DND-41 (cell line): Measurements from ENCODE around the gene MKNK2.

Experiments
- EZH2 ChIP-seq: IDR thresholded peaks from 3 replicates; pipeline ENCODE4 v1.6.1; 2012; ENCODE audit warnings: borderline replicate concordance, low read depth, mild to moderate bottlenecking, moderate library complexity, low read length, inconsistent platforms; ENCODE audit not compliant: severe bottlenecking
- TF ChIP-seq, protein P1 (sequence below): IDR thresholded peaks from 2 replicates; pipeline ENCODE4 v1.5.1; 2012; ENCODE audit warnings: borderline replicate concordance, low read length, moderate library complexity, mild to moderate bottlenecking; ENCODE audit not compliant: poor library complexity, severe bottlenecking; ENCODE audit errors: extremely low read depth

DNA sequence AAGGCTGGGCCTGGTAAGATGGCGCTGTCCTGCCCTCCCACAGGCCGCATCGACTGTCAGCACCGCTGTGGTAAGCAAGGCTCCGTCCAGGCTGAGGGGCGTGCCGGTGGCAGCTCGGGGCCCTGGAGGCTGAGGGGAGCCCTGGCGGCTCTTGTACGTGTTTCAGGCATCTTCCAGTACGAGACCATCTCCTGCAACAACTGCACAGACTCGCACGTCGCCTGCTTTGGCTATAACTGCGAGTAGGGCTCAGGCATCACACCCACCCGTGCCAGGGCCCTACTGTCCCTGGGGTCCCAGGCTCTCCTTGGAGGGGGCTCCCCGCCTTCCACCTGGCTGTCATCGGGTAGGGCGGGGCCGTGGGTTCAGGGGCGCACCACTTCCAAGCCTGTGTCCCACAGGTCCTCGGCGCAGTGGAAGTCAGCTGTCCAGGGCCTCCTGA, 46.9 kb upstream of the MKNK2 start:
- TF ChIP-seq, protein P1, sequence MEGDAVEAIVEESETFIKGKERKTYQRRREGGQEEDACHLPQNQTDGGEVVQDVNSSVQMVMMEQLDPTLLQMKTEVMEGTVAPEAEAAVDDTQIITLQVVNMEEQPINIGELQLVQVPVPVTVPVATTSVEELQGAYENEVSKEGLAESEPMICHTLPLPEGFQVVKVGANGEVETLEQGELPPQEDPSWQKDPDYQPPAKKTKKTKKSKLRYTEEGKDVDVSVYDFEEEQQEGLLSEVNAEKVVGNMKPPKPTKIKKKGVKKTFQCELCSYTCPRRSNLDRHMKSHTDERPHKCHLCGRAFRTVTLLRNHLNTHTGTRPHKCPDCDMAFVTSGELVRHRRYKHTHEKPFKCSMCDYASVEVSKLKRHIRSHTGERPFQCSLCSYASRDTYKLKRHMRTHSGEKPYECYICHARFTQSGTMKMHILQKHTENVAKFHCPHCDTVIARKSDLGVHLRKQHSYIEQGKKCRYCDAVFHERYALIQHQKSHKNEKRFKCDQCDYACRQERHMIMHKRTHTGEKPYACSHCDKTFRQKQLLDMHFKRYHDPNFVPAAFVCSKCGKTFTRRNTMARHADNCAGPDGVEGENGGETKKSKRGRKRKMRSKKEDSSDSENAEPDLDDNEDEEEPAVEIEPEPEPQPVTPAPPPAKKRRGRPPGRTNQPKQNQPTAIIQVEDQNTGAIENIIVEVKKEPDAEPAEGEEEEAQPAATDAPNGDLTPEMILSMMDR = no peak
- TF ChIP-seq EZH2 = no peak
